ENCODE measurements around the gene TGM5.

TGM5 gene

DNA sequence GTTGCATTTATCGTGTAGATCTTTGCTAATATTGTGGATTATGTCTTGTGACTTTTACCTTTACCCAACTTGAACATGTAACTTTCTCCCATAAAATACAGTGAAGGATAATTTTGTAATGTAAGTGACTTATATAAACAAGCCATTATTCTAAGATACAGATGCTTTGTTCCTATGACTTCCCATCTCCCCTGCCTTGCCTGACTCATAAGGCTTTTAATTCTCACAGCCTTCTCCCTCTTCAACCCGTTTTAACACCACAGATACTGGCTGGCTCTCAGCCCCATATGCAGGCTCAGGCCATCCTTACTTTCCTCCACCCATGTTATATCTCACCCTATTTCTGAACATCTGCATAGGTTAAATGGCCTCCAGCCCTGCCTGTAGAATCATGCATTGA lies 77.4 kb downstream of the TGM5 start:
- DNase-seq = no peak

DNA sequence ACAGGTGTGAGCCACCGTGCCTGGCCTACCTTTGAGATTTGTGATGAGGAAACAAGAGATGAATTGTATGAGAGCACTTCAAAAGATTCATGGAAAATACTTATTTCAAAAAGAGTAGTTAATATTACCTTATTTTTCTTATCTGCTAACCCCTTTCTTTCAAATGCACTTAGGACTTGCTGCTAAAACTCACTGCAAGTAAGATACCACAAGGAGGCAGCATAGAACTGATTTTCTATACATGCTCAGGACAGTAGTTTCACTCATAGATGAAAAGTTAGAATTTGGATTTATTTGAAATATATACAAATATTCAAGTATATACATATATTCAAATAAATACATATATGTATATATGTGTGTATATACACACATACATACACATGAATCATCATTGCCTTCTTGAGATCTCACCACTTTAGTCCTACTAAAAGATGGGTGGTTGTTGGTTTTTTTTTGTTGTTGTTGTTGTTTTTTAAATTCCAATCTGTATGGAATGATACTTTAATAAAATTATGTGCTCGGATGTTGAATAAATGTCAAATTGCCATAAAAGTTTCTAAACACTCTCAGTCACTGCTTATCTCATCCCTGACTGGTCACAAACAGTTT lies 79.1 kb downstream of the TGM5 start:
- DNase-seq = no peak

DNA sequence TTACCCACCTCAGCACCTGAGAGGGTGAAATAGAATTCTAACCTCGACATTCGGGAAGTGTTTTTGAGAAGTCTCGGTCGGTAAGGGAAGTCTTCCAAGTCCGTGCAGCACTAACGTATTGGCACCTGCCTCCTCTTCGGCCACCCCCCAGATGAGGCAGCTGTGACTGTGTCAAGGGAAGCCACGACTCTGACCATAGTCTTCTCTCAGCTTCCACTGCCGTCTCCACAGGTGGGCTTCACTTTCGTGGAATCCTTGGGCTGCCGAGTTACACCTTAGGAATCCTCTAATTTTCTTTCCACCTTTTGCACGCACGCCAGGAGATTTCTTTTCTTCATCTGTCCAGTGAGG lies 80.8 kb downstream of the TGM5 start:
- no peak for DNase-seq

DNA sequence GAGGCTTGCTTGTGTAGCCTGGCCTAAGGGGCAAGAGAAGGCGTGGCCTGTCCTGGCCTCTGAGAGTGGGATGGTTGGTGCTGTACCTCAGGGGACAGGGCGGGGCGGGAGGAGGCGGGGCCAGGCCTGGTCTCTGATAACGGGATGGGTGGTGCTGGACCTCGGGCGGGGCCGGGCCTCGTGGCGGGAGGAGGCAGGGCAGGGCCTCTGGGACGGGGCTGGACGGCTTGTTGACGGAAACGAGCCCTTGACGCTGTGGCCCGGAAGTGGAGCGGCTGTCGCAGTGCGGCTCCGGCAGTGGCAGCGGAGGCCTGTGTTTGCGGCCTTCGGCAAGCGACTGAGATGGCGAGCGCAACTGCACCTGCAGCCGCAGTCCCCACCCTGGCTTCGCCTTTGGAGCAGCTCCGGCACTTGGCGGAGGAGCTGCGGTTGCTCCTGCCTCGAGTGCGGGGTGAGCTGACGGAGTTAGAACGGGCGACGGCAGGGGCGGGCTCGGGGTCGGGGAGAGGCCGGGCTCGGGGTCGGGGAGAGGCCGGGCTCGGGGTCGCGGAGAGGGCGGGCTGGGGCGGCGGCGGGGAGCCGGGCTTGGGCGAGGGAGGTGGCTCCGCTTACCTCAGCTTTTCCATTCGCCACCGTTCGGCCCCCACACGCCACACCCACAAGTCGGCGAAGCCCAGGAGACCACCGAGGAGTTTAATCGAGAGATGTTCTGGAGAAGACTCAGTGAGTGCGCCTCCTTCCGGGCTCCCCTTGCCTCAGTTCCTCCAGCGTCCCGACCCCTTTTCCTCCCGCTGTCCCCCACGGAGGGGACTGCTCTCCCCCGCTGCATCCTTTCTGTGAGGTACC lies 81.3 kb downstream of the TGM5 start, which contains the start of gene CCNDBP1:
Gene CCNDBP1 (plus strand): TSS at position 247 of the 846 bp plus-strand sequence. CDS start 96 bp downstream, at position 343.
- peak; percentile 93 for DNase-seq

DNA sequence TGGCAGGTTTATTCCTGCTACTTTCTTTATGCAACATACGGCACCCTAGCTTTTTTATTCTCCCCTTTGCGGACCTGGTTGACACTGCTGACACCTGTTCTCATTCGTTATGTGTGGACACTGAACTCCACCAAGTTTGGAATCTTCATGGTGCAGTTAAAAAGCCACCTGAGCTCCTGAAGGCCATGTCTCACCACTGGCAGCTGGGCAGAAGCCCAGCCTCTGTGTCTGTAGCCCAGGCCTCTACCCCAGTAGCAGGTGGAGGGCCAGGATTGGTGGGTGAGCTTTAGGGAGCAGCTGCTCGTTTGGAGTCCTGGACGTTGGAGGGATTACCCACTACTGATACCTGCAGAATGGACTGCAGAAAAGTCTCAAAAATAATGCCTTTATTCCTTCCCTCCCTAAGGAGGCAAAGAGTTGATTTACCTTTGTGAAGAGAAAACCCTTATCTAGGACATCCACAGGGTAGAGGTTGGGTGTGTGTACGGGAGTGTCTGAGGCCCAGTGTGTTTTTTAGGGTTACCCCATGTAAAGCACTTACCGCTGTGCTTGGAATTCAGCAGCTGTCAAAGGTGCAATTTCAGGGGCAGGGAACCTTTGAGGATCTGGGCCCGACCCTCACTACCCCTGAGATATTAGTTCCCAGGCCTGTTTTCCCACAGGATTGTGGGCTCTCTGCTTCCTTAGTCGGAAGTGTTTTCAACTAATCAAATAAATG lies 82.2 kb downstream of the TGM5 start:
- no peak for DNase-seq

DNA sequence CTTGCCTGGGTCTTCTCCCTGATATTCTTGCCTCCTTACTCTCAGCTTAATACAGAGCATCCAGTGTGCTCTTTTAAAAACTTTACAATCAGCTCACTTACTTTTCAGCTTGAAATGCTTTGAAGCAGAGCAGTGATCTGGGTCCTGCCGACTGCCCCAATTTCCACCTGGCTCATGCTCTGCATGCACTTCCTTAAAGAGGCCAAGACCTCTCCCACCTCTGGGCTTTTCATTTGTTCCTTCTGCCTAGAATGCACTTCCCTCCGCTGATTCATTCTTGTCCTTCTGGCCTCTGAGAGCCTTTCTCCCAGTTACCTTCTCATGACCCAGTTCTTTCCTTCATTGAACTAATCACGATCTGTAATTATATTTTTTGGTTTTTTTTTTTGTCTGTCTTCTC lies 83.5 kb downstream of the TGM5 start:
- no peak for DNase-seq
